ENCODE measurements around the gene PSD4. TPM values are rescaled to one million over a fixed set of nuclear protein-coding genes. Genes with fewer than 3 reads are reported as not detected.
A peak's percentile ranks its signal among the peaks of the same experiment; 100 is the strongest.

Gene PSD4
- total and polyA plus RNA-seq, 2 experiments from 2014 or later: 2.5 to 9.0 TPM

- Histone ChIP-seq H3K4me3 (no peak overlapping the region), H3K4me1 (ENCODE audit: low read depth) (no peaks in the 10 kb centered on the region), H3K36me3 (no peaks in the 10 kb centered on the region), H3K27ac (no peak overlapping the region), H3K27me3 (peaks cover 8% of the 10 kb centered on the region), H3K9me3 (ENCODE audit: low read depth) (no peaks in the 10 kb centered on the region)
- DNase-seq (ENCODE audit: low read depth in 1 of 2, low spot score in 1 of 2): no peak
- TF ChIP-seq CTCF (IDR thresholded peaks at IDR 0.05; ENCODE audit: low read depth, low read length): no peak
Measured at GRCh38 chr2:113252047-113252590, 78.3 kb downstream of the PSD4 start.

- H3K4me1 ChIP-seq (ENCODE audit: low read depth): no peaks in the 10 kb centered on the region
- no peak overlapping the region for H3K27ac ChIP-seq
- no peak for DNase-seq (ENCODE audit: low read depth in 1 of 2, low spot score in 1 of 2)
Measured at GRCh38 chr2:113253453-113253852, 79.7 kb downstream of the PSD4 start.

DNA sequence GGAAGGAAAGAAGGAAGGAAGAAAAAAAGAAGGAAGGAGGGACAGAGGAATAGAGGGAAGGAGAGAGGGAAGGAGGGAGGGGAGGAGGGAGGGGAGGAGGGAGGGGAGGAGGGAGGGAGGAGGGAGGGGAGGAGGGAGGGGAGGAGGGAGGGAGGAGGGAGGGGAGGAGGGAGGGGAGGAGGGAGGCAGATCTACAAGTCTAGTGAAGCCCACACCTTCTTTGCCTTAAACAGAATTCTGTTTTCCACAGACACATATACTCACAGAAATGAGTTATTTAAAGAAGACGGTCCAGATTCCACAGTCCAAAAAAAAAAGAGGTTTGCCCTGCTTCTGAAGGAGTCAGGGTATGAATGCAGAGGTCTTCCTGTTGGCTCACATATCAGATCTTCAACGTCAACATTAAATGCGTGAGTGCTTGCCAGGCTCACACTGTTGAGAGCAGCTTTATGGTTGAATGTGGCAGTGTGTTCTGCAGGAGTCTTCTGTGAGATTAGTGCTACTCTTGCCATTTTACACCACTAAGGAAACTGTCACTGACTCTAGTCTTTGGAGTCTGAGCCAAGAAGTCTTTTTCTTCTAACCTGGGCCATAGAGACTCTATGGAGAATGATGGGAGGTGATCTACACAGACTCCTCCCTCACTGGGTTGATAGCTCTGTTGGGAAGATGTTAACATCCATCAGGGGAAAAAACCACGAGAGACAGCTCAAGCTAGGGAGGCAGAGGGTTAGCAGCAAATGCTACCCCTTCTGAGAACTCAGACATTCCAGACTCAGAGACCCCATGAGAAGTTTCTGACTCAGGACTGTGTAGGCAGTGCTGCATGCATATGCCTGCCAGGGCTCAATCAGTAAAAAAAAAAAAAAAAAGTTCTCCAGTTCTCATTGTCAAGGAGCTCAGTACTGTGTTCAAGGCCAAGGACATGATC, 81.6 kb downstream of the PSD4 start:
- no peaks in the 10 kb centered on the region for H3K9me3 ChIP-seq (ENCODE audit: low read depth)
- no peaks in the 10 kb centered on the region for H3K4me1 ChIP-seq (ENCODE audit: low read depth)
- H3K27me3 ChIP-seq: peaks cover 8% of the 10 kb centered on the region
- H3K36me3 ChIP-seq: no peaks in the 10 kb centered on the region
- H3K4me3 ChIP-seq: no peak overlapping the region
- DNase-seq (ENCODE audit: low read depth in 1 of 2, low spot score in 1 of 2): peak in 1 of 2 donors; percentile 23
- no peak overlapping the region for H3K27ac ChIP-seq
- TF ChIP-seq CTCF (IDR thresholded peaks at IDR 0.05; ENCODE audit: low read depth, low read length): no peak

More at GRCh38 chr2:113253453-113253852, 79.7 kb downstream of the PSD4 start:
- no peak overlapping the region for H3K4me3 ChIP-seq
- no peak for TF ChIP-seq CTCF (IDR thresholded peaks at IDR 0.05; ENCODE audit: low read depth, low read length)
- H3K9me3 ChIP-seq (ENCODE audit: low read depth): no peaks in the 10 kb centered on the region
- no peaks in the 10 kb centered on the region for H3K36me3 ChIP-seq
- H3K27me3 ChIP-seq: peaks cover 8% of the 10 kb centered on the region

- no peaks in the 10 kb centered on the region for H3K36me3 ChIP-seq
- H3K9me3 ChIP-seq (ENCODE audit: low read depth): no peaks in the 10 kb centered on the region
- peaks cover 8% of the 10 kb centered on the region for H3K27me3 ChIP-seq
- no peak overlapping the region for H3K4me3 ChIP-seq
- DNase-seq (ENCODE audit: low read depth in 1 of 2, low spot score in 1 of 2): no peak
- H3K4me1 ChIP-seq (ENCODE audit: low read depth): no peaks in the 10 kb centered on the region
- no peak overlapping the region for H3K27ac ChIP-seq
- no peak for TF ChIP-seq CTCF (IDR thresholded peaks at IDR 0.05; ENCODE audit: low read depth, low read length)
Measured at GRCh38 chr2:113257516-113258264, 83.9 kb downstream of the PSD4 start.

DNA sequence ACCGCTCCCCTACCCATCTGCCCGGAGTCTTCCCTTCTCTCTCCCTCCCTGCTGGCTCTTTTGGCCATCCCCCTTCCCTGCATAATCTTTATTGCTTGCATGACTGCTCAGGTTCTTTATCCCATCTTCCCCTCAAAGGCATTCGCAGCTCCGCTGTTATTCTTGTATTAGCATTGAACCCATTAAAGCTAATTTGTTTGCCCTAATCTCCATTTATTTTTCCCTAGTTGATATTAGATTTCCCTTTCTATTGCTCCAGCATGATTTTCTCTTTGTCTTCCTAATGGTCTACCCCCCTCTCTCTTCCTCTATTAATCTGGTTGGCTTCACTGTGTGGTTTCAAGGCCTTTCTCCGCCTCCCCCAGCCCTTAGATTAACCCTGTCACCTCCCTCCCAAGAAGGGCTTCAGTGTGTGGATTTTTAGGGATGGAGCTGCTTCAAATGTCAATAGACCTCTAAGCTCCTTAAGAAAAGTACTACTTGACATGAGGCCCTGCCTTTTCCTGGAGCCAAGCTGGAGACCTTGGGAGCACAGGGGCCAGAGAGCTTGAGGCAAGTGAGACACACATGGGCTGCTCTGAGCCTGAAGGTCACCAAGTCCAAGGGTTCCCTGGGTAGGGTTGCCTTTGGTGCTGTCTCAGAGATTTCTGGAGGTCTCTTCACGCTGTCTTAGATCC, 84.8 kb downstream of the PSD4 start:
- no peaks in the 10 kb centered on the region for H3K36me3 ChIP-seq
- no peak overlapping the region for H3K27ac ChIP-seq
- no peak overlapping the region for H3K4me3 ChIP-seq
- no peak for TF ChIP-seq CTCF (IDR thresholded peaks at IDR 0.05; ENCODE audit: low read depth, low read length)
- no peaks in the 10 kb centered on the region for H3K4me1 ChIP-seq (ENCODE audit: low read depth)
- no peak for DNase-seq (ENCODE audit: low read depth in 1 of 2, low spot score in 1 of 2)
- peaks cover 10% of the 10 kb centered on the region for H3K27me3 ChIP-seq
- H3K9me3 ChIP-seq (ENCODE audit: low read depth): no peaks in the 10 kb centered on the region
